Astrocyte (in vitro differentiated cells and primary cell): ENCODE measurements around the gene COL9A2.

Experiments
- EZH2 ChIP-seq: IDR thresholded peaks from 2 replicates; pipeline ENCODE4 v1.6.1; 2012; ENCODE audit warnings: mild to moderate bottlenecking, low read length, inconsistent platforms; ENCODE audit not compliant: insufficient read depth
- TF ChIP-seq, protein P1 (sequence below): IDR thresholded peaks from 2 replicates; pipeline ENCODE4 v1.5.1; 2011; ENCODE audit warnings: low read depth, mild to moderate bottlenecking, inconsistent platforms, low read length, moderate library complexity; ENCODE audit not compliant: insufficient read depth

- TF ChIP-seq, protein P1, sequence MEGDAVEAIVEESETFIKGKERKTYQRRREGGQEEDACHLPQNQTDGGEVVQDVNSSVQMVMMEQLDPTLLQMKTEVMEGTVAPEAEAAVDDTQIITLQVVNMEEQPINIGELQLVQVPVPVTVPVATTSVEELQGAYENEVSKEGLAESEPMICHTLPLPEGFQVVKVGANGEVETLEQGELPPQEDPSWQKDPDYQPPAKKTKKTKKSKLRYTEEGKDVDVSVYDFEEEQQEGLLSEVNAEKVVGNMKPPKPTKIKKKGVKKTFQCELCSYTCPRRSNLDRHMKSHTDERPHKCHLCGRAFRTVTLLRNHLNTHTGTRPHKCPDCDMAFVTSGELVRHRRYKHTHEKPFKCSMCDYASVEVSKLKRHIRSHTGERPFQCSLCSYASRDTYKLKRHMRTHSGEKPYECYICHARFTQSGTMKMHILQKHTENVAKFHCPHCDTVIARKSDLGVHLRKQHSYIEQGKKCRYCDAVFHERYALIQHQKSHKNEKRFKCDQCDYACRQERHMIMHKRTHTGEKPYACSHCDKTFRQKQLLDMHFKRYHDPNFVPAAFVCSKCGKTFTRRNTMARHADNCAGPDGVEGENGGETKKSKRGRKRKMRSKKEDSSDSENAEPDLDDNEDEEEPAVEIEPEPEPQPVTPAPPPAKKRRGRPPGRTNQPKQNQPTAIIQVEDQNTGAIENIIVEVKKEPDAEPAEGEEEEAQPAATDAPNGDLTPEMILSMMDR = no peak
- TF ChIP-seq EZH2 = no peak
These were observed 41.0 kb downstream of the COL9A2 start for GRCh38 chr1:40276122-40276521.
